Left forelimb (tissue), 1 donor: ENCODE results near the gene OSBP.
A peak's percentile ranks its signal among the peaks of the same experiment; 100 is the strongest.
"Not testable (repeated sequence)": the region's sequence is repeated elsewhere in the genome, so short reads cannot be mapped to it uniquely, and the experiment has no call there.

ENCODE experiments used
- DNase-seq: peaks from one replicate; pipeline ENCODE4 v3.0.0-alpha.2; 2018; ENCODE audit warnings: low spot score

Gene OSBP

DNA sequence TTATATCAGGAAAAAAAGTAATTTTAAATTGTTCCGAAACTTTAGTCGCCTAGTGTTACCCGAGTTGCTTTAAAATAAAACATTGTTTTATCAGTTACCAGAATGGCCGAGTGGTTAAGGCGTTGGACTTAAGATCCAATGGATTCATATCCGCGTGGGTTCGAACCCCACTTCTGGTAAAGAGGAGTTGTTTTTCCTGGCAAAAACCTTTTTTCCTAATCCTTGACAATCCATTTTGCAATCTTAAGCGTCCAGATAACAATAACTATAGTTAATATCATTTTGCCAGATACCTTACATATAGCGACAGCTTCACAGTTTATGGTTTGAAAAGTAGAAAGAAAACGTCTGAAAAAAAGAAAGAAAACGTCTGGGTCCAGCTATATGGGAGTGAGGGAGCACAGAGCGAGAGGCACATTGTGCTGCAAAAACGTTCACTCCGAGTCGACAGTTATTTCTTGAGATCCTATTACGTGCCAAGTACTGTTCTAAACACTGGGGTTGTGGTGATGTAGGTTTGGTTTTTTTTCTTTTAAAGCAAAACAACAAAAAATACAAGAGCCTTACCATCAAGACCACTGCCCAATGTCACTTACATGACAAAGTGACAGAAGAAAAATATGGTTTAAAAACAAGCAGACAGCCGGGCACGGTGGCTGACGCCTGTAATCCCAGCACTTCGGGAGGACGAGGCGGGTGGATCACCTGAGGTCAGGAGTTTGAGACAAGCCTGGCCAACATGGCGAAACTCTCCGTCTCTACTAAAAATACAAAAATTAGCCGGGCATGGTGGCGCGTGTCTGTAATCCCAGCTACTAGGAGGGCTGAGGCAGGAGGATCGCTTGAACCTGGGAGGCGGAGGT is 63.7 kb downstream of the OSBP start:
- DNase-seq: no peak

DNA sequence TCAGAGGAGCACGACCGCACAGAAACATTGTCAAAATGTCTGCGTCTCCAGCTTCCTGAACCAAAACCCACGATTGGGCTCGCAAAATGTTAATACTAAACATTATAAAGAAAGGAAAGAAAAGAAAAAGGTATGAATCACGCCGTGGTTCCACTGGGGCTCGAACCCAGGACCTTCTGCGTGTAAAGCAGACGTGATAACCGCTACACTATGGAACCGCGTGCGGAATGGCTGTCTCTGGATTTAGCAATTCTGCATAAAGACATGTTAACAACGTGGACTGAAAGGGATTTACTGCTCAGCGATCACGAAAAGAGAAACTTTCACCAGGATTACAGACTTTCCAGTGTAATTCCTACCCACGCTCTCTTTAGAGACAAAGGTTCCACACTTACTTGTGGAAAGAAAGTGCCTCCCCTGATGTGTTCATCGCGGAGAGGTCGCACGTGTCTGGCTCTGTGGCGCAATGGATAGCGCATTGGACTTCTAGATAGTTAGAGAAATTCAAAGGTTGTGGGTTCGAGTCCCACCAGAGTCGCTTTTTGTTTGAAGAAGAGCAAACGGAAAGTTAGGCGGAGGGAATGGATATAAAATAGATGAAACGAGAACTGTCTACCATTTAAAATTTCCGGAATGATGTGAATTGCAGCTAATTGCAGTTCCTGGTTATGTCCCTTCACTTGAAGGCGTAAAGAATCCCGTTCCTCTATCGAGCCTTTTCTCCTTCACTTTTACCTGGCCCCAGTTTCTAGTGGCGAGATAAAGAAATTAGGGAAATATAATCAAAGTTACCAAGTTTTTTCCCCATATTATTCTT is 64.5 kb downstream of the OSBP start:
- peak; percentile 87 for DNase-seq

DNA sequence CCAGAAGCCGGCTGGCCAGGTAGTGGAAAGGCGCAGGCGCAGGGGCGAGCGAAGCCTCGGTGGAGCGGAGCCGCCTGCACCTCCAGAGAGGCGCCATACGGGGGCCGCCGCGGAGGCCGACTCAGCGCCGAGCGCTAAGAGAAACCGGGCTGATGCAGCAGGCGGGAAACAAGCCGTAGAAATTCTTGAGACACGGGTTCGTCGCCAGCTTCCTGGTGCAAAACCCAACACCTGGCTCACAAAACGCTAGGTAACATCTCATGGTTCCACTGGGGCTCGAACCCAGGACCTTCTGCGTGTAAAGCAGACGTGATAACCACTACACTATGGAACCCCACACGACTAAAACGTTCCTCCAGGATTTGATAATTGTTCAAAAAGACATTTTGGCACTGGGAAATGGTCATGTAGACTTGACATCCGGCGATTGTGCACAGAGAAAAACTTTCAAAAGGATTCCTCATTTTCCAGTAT is 65.2 kb downstream of the OSBP start:
- DNase-seq: peak; percentile 87

- no peak for DNase-seq
Observed at GRCh38 chr11:59548309-59548656, 67.3 kb downstream of the OSBP start.

DNA sequence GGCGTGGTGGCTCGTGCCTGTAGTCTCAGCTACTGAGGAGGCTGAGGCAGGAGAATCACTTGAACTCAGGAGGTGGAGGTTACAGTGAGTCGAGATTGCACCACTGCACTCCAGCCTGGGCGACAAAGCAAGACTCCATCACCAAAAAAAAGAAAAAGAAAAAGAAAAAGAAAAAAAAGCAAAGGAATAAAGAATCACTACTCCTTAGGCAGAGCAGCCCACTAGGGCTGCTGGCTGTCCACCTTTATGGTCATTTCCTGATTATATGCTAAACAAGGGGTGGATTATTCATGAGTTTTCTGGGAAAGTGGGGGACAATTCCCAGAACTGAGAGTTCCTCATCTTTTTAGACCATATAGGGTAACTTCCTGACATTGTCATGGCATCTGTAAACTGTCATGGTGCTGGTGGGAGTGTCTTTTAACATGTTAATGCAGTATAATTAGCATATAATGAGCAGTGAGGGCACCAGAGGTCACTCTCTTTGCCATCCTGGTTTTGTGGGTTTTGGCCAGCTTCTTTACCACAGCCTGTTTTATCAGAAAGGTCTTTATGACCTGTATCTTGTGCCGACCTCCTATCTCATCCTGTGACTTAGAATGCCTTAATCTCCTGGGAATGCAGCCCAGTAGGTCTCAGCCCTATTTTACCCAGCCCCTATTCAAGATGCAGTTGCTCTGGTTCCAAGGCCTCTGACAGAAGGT is 67.8 kb downstream of the OSBP start:
- not testable (repeated sequence) for DNase-seq

DNA sequence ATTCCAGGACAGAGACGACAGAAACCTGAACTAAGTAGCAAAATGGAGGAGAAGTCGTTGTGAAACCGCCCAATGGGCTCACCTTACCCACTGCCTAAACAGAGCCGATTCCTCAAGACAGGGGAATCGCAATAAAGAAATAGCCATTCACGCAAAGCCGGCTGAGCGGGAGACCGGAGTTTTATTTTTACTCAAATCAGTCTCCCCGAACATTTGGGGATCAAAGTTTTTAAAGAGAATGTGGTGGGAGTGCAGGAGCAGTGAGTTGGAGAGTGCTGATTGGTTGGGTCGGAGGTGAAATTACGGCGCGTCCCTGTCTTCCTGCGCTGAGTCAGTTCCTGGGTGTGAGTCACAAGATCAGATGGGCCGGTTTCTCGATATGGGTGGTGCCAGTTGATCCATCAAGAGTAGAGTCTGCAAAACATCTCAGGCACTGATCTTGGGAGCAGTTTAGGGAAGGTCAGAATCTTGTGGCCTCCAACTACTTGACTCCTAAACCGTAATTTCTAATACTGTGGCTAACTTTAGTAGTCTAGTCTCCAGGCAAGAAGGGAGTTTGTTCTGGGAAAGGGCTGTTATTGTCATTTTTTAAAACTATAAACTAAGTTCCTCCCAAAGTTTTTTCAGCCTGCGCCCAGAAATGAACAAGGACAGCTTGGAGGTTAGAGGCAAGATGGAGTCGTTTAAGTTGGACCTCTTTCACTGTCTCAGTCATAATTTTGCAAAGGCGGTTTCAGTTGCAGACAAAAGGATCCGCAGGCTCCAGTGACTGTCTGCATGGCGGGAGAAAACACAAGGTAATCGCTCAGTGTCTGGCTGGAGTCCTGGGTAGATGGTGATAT is 70.2 kb downstream of the OSBP start:
- DNase-seq: no peak

- no peak for DNase-seq
Observed at GRCh38 chr11:59544869-59545178, 70.8 kb downstream of the OSBP start.

DNA sequence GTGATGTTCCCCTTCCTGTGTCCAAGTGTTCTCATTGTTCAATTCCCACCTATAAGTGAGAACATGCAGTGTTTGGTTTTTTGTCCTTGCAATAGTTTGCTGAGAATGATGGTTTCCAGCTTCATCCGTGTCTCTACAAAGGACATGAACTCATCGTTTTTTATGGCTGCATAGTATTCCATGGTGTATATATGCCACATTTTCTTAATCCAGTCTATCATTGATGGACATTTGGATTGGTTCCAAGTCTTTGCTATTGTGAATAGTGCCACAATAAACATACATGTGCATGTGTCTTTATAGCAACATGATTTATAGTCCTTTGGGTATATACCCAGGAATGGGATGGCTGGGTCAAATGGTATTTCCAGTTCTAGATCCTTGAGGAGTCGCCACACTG is 71.9 kb downstream of the OSBP start:
- DNase-seq: not testable (repeated sequence)

- no peak for DNase-seq
Observed at GRCh38 chr11:59542142-59542810, 73.3 kb downstream of the OSBP start.

DNA sequence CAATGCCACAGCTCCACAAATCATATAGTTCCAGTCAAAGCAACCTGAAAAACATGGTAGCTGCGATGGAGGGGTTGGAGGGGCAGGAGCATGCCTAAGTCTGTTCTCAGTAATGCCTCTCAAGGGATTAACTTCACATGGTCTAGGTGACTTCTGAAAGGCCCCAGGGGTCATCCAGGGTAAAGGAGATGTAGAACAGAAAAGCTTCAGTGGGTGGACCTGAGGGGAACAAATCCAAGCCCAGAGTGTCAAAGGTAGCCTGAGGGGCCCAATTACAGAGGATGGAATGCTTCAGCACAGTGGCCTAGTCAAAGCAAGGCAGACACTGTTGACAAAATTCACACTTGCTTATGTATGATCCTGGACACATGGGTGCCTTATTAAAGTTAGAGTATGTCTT is 80.9 kb downstream of the OSBP start:
- DNase-seq: no peak

DNA sequence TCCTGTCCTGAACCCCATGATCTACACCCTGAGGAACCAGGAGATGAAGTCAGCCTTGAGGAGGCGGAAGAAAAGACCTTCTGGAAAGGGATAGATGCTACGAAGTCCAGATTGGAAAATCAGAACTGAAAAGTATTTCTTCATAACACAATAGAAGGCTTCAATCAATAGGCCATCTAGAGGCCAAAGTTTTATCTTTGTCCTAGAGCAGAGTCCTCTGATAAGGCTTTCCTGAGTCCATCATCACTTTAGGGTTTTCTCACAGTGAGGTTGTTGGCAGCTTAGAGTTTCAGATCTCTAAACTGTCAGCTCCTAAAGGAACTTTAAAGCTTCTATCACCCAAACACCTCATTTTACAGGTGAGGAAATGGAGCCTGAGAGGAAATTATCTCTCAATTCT is 83.0 kb downstream of the OSBP start:
- DNase-seq: no peak

- DNase-seq: no peak
Observed at GRCh38 chr11:59528711-59529110, 86.9 kb downstream of the OSBP start.
